Gastrocnemius medialis (tissue), 4 donors: ENCODE measurements around the gene MYO3B. TPM values are rescaled to one million over a fixed set of nuclear protein-coding genes. Genes with fewer than 3 reads are reported as not detected.
"Not testable (repeated sequence)": the region's sequence is repeated elsewhere in the genome, so short reads cannot be mapped to it uniquely, and the experiment has no call there.

ENCODE experiments used
- ATAC-seq, 2 donors: fragments of 150-250 bp; one replicate each; pipeline ENCODE4 v1.9.1; 2016
- DNase-seq, 2 donors: peaks; one replicate each; pipeline ENCODE4 v3.0.0-alpha.2; 2019
- H3K27ac ChIP-seq, 4 donors: fragments of 200-600 bp; sonication (generic); 1 replicate in 1 of 4; 2 replicates in 3 of 4; pipeline ENCODE4 v1.5.1; 2016 to 2018; ENCODE audit warnings: mild to moderate bottlenecking in 2 of 4, moderate library complexity in 1 of 4
- H3K27me3 ChIP-seq, 3 donors: fragments of 200-600 bp; sonication (generic) in 2 of 3; 1 replicate in 1 of 3; 2 replicates in 2 of 3; pipeline versions ENCODE4 v1.5.1 to v1.6.0; 2016 to 2019; ENCODE audit warnings: mild to moderate bottlenecking in 1 of 3, moderate library complexity in 1 of 3
- H3K36me3 ChIP-seq, 2 donors: fragments of 200-600 bp; sonication (generic) in 1 of 2; one replicate each; pipeline ENCODE4 v1.5.1; 2017 to 2018
- H3K4me1 ChIP-seq, 2 donors: fragments of 200-600 bp; sonication (generic) in 1 of 2; one replicate each; pipeline ENCODE4 v1.5.1; 2016 to 2017; ENCODE audit warnings: mild to moderate bottlenecking in 2 of 2
- H3K4me3 ChIP-seq, 4 donors: fragments of 200-600 bp; sonication (generic) in 3 of 4; 1 replicate in 1 of 4; 2 replicates in 3 of 4; pipeline ENCODE4 v1.5.1; 2016 to 2019; ENCODE audit warnings: mild to moderate bottlenecking in 2 of 4
- H3K9me3 ChIP-seq, 3 donors: fragments of 200-600 bp; sonication (generic) in 2 of 3; 1 replicate in 1 of 3; 2 replicates in 2 of 3; pipeline ENCODE4 v1.5.1; 2016 to 2019
- CTCF ChIP-seq, 5 experiments: fragments of 450-650 bp in 3 of 5; fragments of 200-600 bp in 2 of 5; sonication (generic) in 2 of 5; IDR thresholded peaks in 4 of 5; conservative IDR thresholded peaks in 1 of 5; 1 replicate in 4 of 5; 2 replicates in 1 of 5; pipeline ENCODE4 v1.5.1; 2016 to 2019; ENCODE audit warnings: antibody characterized with exemption in 5 of 5, mild to moderate bottlenecking in 3 of 5, moderate library complexity in 3 of 5
- POLR2A ChIP-seq, 2 donors: fragments of 450-650 bp; IDR thresholded peaks; one replicate each; pipeline ENCODE4 v1.6.1; 2017; ENCODE audit warnings: antibody characterized with exemption in 2 of 2, mild to moderate bottlenecking in 2 of 2, moderate library complexity in 2 of 2
- in situ Hi-C, 4 donors: fragments of 200-750 bp; cut with MboI; loops; one replicate each; pipeline versions ENCODE4 v1.15.0 to v1.8.0; 2017; ENCODE audit warnings: low sequenced_read_pairs in 4 of 4
- intact Hi-C: fragments of 100-400 bp; cut with DNase I; formaldehyde crosslinking; loops from one replicate; pipeline ENCODE4 v1.15.1; 2023; ENCODE audit warnings: low total_unique reads
- total RNA-seq, 4 donors: library from RNA; depleted of rRNA; stranded (reverse); fragments of >200 nt; gene quantifications; one replicate each; pipeline versions ENCODE4 v1.1.0 to v1.2.3, GENCODE V29; 2016

MYO3B gene
- total RNA-seq, 4 donors from 2014 or later = 0.07 to 0.27 TPM; not detected in 2

- Histone ChIP-seq H3K4me3 (no peak overlapping the region), H3K27me3 (no peaks in the 10 kb centered on the region), H3K4me1 (peaks cover 2 to 10% of the 10 kb centered on the region in 2 donors), H3K36me3 (no peaks in the 10 kb centered on the region), H3K27ac (peak overlapping the region in 1 of 4 donors; percentile 34), H3K9me3 (no peaks in the 10 kb centered on the region)
- intact Hi-C loops = no loop called here
- ATAC-seq (peak; percentile 39 to 84), DNase-seq (peak in 1 of 2 donors; percentile 31)
- no peak for TF ChIP-seq POLR2A (IDR thresholded peaks at IDR 0.05)
- no peak for TF ChIP-seq CTCF (IDR thresholded peaks at IDR 0.05 in 4 of 5, conservative IDR thresholded peaks at IDR 0.05 in 1 of 5)
- in situ Hi-C loops = no loop called here
Measured at GRCh38 chr2:170271340-170271739, 93.4 kb downstream of the MYO3B start.

GRCh38 chr2:170276056-170276455, 98.1 kb downstream of the MYO3B start:
- no peaks in the 10 kb centered on the region for H3K9me3 ChIP-seq
- no peak for DNase-seq
- no peaks in the 10 kb centered on the region for H3K36me3 ChIP-seq
- H3K4me1 ChIP-seq = peaks cover 2% of the 10 kb centered on the region in 2 donors
- no peak overlapping the region for H3K4me3 ChIP-seq
- no peaks in the 10 kb centered on the region for H3K27me3 ChIP-seq
- in situ Hi-C loops = no loop called here
- intact Hi-C loops = no loop called here
- TF ChIP-seq POLR2A (IDR thresholded peaks at IDR 0.05) (no peak), CTCF (IDR thresholded peaks at IDR 0.05 in 4 of 5, conservative IDR thresholded peaks at IDR 0.05 in 1 of 5) (no peak)
- ATAC-seq = no peak
- H3K27ac ChIP-seq = no peak overlapping the region

GRCh38 chr2:170276925-170277629, 99.1 kb downstream of the MYO3B start:
- H3K9me3 ChIP-seq = no peaks in the 10 kb centered on the region
- DNase-seq (no peak), ATAC-seq (no peak)
- no peaks in the 10 kb centered on the region for H3K36me3 ChIP-seq
- in situ Hi-C loops (no loop called here), intact Hi-C loops (no loop called here)
- TF ChIP-seq POLR2A (IDR thresholded peaks at IDR 0.05) = no peak
- no peak for TF ChIP-seq CTCF (IDR thresholded peaks at IDR 0.05 in 4 of 5, conservative IDR thresholded peaks at IDR 0.05 in 1 of 5)
- H3K4me3 ChIP-seq = no peak overlapping the region
- H3K4me1 ChIP-seq = no peaks in the 10 kb centered on the region
- no peaks in the 10 kb centered on the region for H3K27me3 ChIP-seq
- H3K27ac ChIP-seq = no peak overlapping the region

GRCh38 chr2:170277951-170278350, 100.0 kb downstream of the MYO3B start:
- Histone ChIP-seq H3K27ac (no peak overlapping the region), H3K4me3 (no peak overlapping the region), H3K36me3 (no peaks in the 10 kb centered on the region), H3K4me1 (no peaks in the 10 kb centered on the region), H3K9me3 (no peaks in the 10 kb centered on the region), H3K27me3 (no peaks in the 10 kb centered on the region)
- no peak for DNase-seq
- TF ChIP-seq CTCF (IDR thresholded peaks at IDR 0.05 in 4 of 5, conservative IDR thresholded peaks at IDR 0.05 in 1 of 5) = no peak
- no peak for TF ChIP-seq POLR2A (IDR thresholded peaks at IDR 0.05)
- in situ Hi-C loops = no loop called here
- intact Hi-C loops = no loop called here
- no peak for ATAC-seq

- ATAC-seq, H3K4me1 ChIP-seq, DNase-seq, H3K27ac ChIP-seq, intact Hi-C loops, H3K27me3 ChIP-seq, H3K4me3 ChIP-seq, H3K36me3 ChIP-seq, in situ Hi-C loops, H3K9me3 ChIP-seq: not testable (repeated sequence)
Measured at GRCh38 chr2:170279615-170280014, 101.7 kb downstream of the MYO3B start.
